GM19193 (cell line): ENCODE results near the gene GBF1.

Experiments
- POLR2A ChIP-seq: IDR thresholded peaks from 4 replicates; pipeline ENCODE4 v1.6.1; 2011; ENCODE audit not compliant: insufficient read depth, insufficient read length; ENCODE audit errors: extremely low read depth

Gene GBF1

DNA sequence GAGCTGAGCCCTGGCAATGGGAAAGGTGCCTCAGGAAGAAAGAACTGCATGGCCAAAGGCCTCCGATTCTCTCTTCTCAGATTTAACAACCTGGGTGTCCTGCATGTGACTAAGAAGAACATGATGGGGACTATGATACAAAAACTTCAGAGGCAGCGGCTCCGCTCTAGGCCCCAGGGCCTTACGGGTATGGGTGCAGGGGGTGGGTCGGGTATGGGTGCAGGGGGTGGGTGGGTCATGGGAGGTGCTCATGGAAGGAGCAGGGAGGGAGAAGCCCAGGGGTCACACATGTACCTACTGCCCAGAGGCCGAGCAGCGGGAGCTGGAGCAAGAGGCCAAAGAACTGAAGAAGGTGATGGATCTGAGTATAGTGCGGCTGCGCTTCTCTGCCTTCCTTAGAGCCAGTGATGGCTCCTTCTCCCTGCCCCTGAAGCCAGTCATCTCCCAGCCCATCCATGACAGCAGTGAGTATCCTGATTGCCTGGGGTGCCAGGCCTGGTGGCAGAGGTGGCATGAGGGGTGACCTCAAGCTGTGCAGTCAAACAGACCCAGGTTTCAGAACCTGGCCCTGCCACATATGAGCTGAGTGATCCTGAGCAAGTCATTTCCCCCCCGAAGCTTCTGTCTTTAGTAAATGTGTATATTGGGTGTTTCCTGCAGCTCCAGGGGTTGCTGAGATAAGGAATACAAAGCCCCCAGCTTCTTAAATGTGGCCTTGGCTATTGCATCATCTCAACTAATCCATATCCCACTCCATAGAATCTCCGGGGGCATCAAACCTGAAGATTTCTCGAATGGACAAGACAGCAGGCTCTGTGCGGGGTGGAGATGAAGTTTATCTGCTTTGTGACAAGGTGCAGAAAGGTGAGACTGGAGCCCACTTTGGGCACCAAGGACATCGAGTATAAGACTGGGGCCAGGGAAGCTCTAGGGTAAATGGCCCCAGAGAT is 152.2 kb downstream of the GBF1 start:
- TF ChIP-seq POLR2A: peak; percentile 30

DNA sequence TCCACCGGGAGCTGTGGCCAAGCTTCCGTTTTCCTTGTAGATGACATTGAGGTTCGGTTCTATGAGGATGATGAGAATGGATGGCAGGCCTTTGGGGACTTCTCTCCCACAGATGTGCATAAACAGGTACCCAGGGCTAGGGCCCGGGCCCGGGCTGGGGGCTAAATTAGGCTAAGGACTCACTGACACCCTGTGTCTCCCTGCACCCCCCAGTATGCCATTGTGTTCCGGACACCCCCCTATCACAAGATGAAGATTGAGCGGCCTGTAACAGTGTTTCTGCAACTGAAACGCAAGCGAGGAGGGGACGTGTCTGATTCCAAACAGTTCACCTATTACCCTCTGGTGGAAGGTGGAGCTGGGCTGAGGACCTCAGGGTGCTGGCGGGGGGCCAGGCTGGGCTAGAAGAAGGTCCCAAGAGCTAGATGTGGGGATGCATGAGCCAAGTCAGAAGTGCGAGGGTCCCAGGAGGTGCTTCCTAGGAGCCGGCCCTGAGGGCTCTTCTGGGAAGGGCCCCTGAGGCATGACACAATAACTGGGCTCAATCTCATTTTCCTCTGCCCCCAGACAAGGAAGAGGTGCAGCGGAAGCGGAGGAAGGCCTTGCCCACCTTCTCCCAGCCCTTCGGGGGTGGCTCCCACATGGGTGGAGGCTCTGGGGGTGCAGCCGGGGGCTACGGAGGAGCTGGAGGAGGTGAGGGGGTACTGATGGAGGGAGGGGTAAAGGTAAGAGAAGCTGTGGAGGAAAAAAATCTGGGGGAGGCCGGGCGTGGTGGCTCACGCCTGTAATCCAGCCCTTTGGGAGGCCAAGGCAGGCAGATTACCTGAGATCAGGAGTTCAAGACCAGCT is 153.1 kb downstream of the GBF1 start:
- TF ChIP-seq POLR2A: peak; percentile 27

DNA sequence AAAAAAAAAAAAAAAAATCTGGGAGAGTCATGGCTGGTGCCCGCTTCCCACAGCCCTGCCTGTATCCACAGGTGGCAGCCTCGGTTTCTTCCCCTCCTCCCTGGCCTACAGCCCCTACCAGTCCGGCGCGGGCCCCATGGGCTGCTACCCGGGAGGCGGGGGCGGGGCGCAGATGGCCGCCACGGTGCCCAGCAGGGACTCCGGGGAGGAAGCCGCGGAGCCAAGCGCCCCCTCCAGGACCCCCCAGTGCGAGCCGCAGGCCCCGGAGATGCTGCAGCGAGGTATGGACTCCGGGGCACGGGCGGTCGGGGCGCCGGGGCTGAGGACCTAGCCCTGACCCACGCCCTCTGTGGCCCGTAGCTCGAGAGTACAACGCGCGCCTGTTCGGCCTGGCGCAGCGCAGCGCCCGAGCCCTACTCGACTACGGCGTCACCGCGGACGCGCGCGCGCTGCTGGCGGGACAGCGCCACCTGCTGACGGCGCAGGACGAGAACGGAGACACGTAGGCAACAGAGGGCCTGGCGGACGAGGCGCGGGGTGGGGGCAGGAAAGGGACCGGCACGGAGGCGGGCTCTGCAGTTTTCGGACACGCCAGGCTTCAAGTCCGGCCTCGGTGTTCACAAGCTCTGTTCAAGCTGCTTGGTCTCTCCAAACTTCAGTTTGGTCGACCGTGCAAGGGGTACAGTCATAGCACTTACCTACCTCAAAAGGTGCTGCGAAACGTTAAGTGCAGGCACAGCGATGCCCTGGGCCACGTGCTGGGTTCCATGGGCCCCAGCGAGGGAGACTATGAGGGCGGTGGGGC is 154.1 kb downstream of the GBF1 start:
- peak; percentile 59 for TF ChIP-seq POLR2A

DNA sequence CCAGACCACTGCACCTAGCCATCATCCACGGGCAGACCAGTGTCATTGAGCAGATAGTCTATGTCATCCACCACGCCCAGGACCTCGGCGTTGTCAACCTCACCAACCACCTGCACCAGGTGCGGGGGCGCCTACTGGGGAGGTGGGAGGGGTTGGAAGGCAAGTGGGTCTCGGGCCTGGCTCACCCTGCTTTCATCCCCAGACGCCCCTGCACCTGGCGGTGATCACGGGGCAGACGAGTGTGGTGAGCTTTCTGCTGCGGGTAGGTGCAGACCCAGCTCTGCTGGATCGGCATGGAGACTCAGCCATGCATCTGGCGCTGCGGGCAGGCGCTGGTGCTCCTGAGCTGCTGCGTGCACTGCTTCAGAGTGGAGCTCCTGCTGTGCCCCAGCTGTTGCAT is 154.7 kb downstream of the GBF1 start:
- TF ChIP-seq POLR2A: no peak

DNA sequence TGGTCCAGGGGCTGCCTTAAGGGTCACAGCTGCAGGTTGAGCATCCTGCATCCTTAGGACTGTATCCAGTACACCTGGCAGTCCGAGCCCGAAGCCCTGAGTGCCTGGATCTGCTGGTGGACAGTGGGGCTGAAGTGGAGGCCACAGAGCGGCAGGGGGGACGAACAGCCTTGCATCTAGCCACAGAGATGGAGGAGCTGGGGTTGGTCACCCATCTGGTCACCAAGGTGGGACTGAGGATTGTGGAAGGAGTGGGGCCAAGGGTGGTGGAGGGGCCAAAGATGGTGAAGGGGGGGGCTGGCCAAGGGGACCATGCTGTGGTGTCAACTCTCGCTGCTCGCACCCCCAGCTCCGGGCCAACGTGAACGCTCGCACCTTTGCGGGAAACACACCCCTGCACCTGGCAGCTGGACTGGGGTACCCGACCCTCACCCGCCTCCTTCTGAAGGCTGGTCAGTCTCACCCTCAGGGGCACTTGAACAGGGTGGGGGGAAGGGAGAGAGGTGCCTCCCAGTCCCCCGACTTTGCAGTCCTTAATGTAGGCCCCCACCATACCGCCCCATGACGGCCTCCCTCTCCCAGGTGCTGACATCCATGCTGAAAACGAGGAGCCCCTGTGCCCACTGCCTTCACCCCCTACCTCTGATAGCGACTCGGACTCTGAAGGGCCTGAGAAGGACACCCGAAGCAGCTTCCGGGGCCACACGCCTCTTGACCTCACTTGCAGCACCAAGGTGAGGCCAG is 155.4 kb downstream of the GBF1 start:
- TF ChIP-seq POLR2A: peak; percentile 23

DNA sequence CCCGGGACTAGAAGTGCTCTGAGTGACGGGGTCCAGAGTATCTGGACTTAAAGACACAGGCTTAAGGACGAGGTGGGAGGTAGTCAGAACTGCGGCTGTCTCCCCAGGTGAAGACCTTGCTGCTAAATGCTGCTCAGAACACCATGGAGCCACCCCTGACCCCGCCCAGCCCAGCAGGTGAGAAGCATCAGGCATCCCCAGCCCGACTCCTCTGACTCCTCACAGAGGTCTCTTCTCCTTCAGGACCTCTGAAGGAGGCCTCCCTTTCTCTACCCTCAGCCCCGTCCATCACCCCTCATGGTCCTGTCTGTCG is 156.0 kb downstream of the GBF1 start:
- no peak for TF ChIP-seq POLR2A

DNA sequence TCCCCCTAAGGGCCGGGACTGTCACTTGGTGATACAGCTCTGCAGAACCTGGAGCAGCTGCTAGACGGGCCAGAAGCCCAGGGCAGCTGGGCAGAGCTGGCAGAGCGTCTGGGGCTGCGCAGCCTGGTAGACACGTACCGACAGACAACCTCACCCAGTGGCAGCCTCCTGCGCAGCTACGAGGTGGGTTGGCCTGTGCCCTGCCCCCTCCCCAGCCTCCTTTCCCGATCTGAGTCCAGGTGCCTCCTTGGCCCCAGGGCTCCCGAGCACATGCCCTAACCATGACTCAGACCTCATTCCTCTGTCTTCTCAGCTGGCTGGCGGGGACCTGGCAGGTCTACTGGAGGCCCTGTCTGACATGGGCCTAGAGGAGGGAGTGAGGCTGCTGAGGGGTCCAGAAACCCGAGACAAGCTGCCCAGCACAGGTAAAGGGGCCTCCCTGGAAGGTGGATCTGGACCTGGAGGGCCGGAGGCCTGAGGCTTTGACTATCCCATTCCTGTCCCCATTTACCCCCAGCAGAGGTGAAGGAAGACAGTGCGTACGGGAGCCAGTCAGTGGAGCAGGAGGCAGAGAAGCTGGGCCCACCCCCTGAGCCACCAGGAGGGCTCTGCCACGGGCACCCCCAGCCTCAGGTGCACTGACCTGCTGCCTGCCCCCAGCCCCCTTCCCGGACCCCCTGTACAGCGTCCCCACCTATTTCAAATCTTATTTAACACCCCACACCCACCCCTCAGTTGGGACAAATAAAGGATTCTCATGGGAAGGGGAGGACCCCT is 156.6 kb downstream of the GBF1 start:
- TF ChIP-seq POLR2A: no peak

DNA sequence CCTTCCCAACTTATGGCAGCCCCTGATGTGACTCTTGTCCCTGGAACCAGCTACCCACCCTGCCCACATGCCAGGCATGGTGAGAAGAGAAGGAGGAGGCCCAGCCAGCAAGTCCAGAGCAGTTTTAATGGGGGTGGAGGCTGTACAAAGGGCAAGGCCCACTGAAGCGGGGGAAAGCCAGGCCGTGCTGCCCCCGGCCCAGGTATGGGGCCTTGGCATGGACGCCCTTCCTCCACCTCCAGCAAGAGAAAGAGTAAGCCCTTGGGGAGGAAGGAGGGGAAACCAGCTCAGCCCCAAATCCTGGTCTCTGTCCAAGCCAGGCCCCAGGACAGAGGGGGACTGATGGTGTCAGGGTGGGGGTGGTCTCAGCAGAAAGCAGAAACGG is 157.2 kb downstream of the GBF1 start:
- TF ChIP-seq POLR2A: no peak

DNA sequence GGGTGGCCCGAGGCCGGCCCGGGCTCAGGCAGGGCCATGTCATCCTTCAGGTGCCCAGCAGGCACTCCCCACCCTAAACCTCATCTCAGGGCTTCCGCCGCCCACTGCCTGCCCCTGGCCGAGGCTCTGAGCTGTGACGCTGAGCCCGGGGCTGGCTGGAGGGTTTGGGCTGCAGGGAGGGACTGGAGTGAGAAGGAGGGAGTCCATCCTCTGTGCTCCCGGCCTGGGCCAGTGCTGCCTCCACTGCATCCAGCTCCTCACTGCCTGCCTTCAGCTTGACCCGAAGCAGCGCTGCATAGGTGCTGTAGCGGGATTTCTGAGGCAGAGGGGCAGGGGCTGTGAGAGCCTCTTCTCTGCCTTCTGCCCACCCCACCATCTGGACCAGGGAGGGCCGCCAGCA is 157.8 kb downstream of the GBF1 start:
- peak; percentile 24 for TF ChIP-seq POLR2A

DNA sequence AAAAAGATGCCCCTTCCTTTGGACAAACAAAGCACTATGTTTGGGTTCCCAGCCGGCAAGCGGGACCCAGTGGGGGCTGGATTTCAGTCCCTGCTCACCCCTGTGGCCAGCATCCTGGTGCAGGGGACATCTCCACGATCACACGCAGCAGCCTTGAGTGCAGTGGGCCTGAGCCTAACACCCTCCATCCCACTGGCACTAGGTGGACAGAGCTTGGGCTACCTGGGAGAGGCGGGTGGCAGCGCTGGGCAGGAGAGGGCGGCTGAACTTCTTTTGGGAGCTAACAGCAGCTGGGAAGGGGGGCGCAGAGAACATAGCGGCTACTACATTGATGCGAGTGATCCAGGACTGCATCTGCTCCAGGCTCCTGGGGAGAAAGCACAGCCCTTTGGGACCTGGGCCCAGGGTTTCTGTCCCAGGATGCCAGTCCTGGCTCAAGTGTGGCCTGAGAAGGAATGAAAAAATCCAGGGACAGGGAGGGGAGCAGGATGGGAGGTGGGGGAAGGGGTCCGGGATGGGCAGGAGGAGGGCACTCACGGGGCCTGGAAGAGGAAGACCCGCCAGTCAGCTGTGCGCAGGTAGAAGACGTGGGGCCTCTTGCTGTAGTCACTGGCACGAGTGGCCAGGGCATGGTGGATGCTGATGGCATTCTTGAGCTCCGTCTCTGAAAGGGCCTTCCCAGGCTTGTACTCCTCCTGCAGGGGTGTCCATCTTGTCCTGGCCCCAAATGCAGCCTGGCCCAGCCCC is 159.2 kb downstream of the GBF1 start:
- TF ChIP-seq POLR2A: peak; percentile 54

DNA sequence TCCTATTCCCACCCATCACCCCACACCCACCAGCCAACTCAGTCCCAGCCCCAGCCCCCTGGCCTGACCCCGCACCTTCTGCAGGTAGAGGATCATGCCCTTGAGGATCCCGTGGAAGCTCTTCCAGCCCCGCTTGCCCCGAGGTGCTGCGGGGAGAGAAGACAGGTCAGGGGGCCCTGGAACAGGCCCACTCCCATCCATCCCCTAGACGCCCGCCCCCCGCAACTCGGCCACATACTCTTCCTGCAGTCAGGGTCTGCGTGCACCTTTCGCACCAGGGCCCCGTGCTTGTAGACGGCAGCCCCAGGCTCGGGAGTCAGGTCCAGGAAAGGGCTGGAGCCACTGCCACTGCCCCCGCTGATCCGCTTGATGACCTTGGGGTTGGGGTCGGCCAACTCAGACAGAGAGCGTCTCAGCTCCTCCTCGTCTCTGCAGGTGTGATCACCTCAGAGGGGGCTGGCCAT is 159.8 kb downstream of the GBF1 start:
- TF ChIP-seq POLR2A: no peak

DNA sequence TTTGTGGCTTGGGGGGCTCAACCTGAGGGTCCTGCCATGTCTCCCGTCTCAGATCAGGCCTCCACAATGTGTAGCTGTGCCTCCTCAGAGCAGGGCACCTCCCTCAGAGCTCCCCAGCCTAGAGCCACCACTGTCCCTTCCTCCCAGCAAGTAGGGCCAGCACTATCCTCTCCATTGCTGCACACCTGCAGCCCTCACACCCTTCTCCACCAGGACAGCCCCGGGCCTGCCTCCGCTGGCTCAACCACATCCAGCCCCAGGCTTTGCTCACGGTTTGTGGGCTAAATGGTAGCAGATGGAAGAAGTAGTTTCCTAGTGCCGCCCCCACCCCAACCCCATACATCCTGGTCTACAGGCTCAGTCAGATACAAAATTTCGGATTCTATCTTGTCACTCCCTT is 160.3 kb downstream of the GBF1 start:
- peak; percentile 15 for TF ChIP-seq POLR2A

DNA sequence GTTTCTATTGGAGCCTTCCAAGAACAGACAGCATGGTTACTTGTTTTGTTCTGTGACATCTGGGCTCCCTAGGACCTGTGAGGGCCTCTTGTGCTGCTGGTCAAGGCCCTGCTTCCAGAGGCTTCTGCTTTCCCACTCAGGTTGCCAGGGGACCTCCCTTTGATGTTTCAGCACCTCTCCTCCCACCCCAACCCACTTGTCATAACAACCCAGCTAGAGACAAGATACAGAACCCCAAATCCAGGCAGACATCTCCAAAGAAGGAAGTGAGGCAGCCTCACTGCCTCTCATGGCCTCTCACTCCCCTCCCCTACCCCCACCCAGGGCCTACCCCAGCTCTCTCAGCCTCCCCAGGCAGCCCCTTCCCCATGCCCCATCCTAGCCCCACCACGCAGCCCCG is 161.5 kb downstream of the GBF1 start:
- TF ChIP-seq POLR2A: no peak

DNA sequence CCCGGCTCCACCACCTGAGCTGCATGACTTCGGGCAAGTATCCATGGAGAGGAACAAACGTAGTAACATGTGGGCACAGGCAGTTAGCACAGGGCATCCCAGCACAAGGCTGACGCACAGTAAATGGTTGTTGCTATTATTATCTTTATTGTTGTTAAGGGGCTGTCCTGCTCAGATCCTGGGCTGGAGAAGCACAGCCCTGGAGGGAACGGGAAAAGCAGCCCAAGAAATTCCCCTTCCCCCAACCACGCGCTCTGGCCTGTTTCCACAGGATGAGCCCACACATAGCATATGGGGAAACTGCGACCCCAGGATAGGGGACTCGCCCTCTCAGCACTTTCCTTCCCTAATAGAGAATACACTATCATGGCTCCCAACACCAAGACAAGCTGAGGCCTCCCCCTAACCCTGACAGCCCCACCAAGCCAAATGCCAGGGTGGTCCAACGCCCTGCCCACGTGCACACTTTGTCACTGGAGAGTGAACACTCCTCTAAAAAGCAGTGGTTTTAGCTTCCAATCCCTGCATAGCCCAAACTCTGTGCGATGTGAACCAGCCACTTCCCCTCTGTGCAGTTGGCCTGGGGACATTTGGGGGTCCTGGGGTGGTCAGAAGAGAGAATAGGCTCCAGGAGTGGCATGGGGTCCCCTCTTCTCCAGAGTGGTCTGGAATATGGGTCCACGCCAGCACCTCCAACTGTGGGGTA is 162.2 kb downstream of the GBF1 start:
- TF ChIP-seq POLR2A: peak; percentile 20
